Tibial nerve (tissue), 3 donors: ENCODE results near the gene EFCAB8.

Experiments
- POLR2A ChIP-seq, 2 donors: fragments of 450-650 bp; IDR thresholded peaks; one replicate each; pipeline ENCODE4 v1.6.1; 2017; ENCODE audit warnings: antibody characterized with exemption in 2 of 2, mild to moderate bottlenecking in 2 of 2, moderate library complexity in 2 of 2
- TF ChIP-seq, protein P1 (sequence below), 5 experiments: fragments of 200-600 bp in 3 of 5; fragments of 450-650 bp in 2 of 5; sonication (generic) in 3 of 5; IDR thresholded peaks; one replicate each; pipeline ENCODE4 v1.5.1; 2016 to 2019; ENCODE audit warnings: antibody characterized with exemption in 5 of 5, mild to moderate bottlenecking in 3 of 5, moderate library complexity in 2 of 5

- no peak for TF ChIP-seq POLR2A (IDR thresholded peaks at IDR 0.05)
- TF ChIP-seq, protein P1, sequence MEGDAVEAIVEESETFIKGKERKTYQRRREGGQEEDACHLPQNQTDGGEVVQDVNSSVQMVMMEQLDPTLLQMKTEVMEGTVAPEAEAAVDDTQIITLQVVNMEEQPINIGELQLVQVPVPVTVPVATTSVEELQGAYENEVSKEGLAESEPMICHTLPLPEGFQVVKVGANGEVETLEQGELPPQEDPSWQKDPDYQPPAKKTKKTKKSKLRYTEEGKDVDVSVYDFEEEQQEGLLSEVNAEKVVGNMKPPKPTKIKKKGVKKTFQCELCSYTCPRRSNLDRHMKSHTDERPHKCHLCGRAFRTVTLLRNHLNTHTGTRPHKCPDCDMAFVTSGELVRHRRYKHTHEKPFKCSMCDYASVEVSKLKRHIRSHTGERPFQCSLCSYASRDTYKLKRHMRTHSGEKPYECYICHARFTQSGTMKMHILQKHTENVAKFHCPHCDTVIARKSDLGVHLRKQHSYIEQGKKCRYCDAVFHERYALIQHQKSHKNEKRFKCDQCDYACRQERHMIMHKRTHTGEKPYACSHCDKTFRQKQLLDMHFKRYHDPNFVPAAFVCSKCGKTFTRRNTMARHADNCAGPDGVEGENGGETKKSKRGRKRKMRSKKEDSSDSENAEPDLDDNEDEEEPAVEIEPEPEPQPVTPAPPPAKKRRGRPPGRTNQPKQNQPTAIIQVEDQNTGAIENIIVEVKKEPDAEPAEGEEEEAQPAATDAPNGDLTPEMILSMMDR (IDR thresholded peaks at IDR 0.05): no peak
These were observed 10.8 kb upstream of the EFCAB8 start for GRCh38 chr20:32847964-32848363.
